Measurements from ENCODE around the gene IRF2BP2.

DNA sequence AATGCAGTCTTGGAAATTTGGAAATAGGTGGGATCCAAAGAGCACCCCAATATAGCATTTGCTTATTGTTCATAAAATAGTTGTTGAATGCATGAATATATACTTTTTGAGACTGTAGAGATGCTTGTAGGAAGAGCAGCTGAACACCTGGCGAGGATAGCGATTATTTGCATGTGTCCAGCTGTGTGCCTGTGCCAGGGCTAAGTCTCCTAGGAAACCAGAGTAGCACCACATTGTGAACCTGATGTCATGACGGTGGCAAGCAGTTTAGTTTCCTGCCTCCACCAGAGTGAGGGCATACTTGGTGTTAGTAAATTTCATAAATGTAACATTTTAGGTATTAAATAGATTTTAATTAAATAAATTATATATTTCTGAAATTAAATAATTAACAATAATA, 37.3 kb upstream of the IRF2BP2 start:
- TF ChIP-seq CTCF (conservative IDR thresholded peaks at IDR 0.05; ENCODE audit: low read depth, low read length): no peak
- no peak for TF ChIP-seq EZH2 (IDR thresholded peaks at IDR 0.05; ENCODE audit: low read length, unreplicated experiment)
- TF ChIP-seq EZH2phosphoT487 (IDR thresholded peaks at IDR 0.05; ENCODE audit: borderline replicate concordance, low read length): no peak

Measured in PC-3 (cell line).